CD4-positive, alpha-beta T cell (primary cell): Measurements from ENCODE around the gene TSPAN32. TPM values are rescaled to one million over a fixed set of nuclear protein-coding genes. Genes with fewer than 3 reads are reported as not detected.

Experiments used
- ATAC-seq: fragments of 200-7000 bp; cut with Tn5 transposase; one replicate; pipeline ENCODE4 v1.10.0; 2022; ENCODE audit warnings: mild to moderate bottlenecking; ENCODE audit not compliant: poor library complexity
- CTCF ChIA-PET: fragments of 350-600 bp; sonication (Branson Sonifier 250); formaldehyde crosslinking; loops from one replicate; lab custom pipeline; 2021; ENCODE audit warnings: antibody characterized with exemption, inconsistent platforms; lab: Charles Lee
- POLR2A ChIA-PET: fragments of 350-600 bp; sonication (Branson Sonifier 250); formaldehyde crosslinking; loops from one replicate; lab custom pipeline; 2021; ENCODE audit warnings: antibody characterized with exemption, inconsistent platforms; lab: Charles Lee
- DNase-seq, 14 experiments: peaks; one replicate each; pipeline ENCODE4 v3.0.0-alpha.2; 2013 to 2020; ENCODE audit warnings: mixed read lengths in 2 of 14
- H3K27ac ChIP-seq, 2 donors: one replicate each; pipeline versions ENCODE4 v1.5.1 to v1.7.0; 2013; ENCODE audit warnings: low read length in 2 of 2, low read depth in 1 of 2, mild to moderate bottlenecking in 1 of 2
- H3K27me3 ChIP-seq, 2 experiments: 1 replicate in 1 of 2; 2 replicates in 1 of 2; pipeline versions ENCODE4 v1.6.1 to v1.7.0; 2013; ENCODE audit warnings: low read length in 2 of 2, control low read depth in 1 of 2, mild to moderate bottlenecking in 1 of 2, moderate library complexity in 1 of 2; ENCODE audit not compliant: insufficient read depth in 2 of 2, control insufficient read depth in 1 of 2
- H3K36me3 ChIP-seq: one replicate; pipeline ENCODE4 v1.6.1; 2013; ENCODE audit warnings: low read length, control low read depth; ENCODE audit not compliant: insufficient read depth
- H3K4me1 ChIP-seq: one replicate; pipeline ENCODE4 v1.6.1; 2013; ENCODE audit warnings: low read length, control low read depth; ENCODE audit not compliant: insufficient read depth
- H3K4me3 ChIP-seq: one replicate; pipeline ENCODE4 v1.5.1; 2013; ENCODE audit warnings: mild to moderate bottlenecking, low read length, moderate library complexity
- H3K9me3 ChIP-seq, 2 experiments: 1 replicate in 1 of 2; 2 replicates in 1 of 2; pipeline versions ENCODE4 v1.6.1 to v1.7.0; 2013; ENCODE audit warnings: low read length in 2 of 2, mild to moderate bottlenecking in 2 of 2, control low read depth in 1 of 2, moderate library complexity in 1 of 2; ENCODE audit not compliant: control insufficient read depth in 1 of 2, insufficient read depth in 1 of 2
- H3K27ac Mint-ChIP-seq: one replicate; pipeline ENCODE4 v1.8.0; 2020; ENCODE audit warnings: mixed read lengths
- H3K27me3 Mint-ChIP-seq: one replicate; pipeline ENCODE4 v1.8.0; 2021; ENCODE audit warnings: mixed read lengths
- H3K36me3 Mint-ChIP-seq: one replicate; pipeline ENCODE4 v1.8.0; 2021; ENCODE audit warnings: low read depth, mixed read lengths
- H3K4me1 Mint-ChIP-seq: one replicate; pipeline ENCODE4 v1.8.0; 2021; ENCODE audit warnings: low read depth, mixed read lengths
- H3K4me3 Mint-ChIP-seq: one replicate; pipeline ENCODE4 v1.8.0; 2020; ENCODE audit warnings: mild to moderate bottlenecking, mixed read lengths
- H3K9me3 Mint-ChIP-seq: one replicate; pipeline ENCODE4 v1.8.0; 2020; ENCODE audit warnings: mixed read lengths
- CTCF ChIP-seq: fragments of 200-600 bp; IDR thresholded peaks from one replicate; pipeline ENCODE4 v1.8.0; 2022; ENCODE audit warnings: antibody characterized with exemption, mild to moderate bottlenecking
- intact Hi-C, 2 experiments: fragments of 100-400 bp; cut with DNase I in 1 of 2; cut with micrococcal nuclease in 1 of 2; formaldehyde crosslinking; loops; one replicate each; pipeline versions ENCODE4 v1.15.1 to v1.9.0; 2023 to 2025; cut with DNase I, micrococcal nuclease
- total RNA-seq, 174 experiments: library from RNA in 2 of 174; stranded (reverse) in 2 of 174; gene quantifications; one replicate each; pipeline ENCODE4 v1.2.3 and lab custom pipeline; 2021 to 2026

TSPAN32 gene
- total RNA-seq, 2 experiments from 2014 or later, result 81.8 TPM

DNA sequence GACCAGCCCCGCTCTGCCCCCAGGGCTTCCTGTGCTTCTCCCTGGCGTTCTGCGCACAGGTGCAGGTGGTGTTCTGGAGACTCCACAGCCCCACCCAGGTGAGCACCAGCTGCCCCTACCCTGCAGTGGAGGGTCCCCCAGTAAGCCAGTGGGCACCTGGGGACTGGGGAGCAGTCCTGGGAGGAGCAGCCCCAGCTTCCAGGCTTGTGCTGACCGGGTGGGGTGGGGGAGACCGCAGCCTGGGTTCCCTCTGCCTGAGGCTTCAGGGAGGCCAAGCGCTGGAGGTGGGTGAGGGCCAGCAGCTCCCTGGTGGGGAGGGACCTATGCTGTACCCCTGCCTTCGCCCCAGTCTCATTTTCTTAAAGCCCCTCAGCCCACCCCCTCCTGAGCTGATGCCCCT is 6.9 kb downstream of the TSPAN32 start:
- intact Hi-C loops, result loop anchor here in 1 of 2 experiments (10.0 kb wide), 1 partner anchor 104 kb away; no protein-coding TSS in a partner anchor
- POLR2A ChIA-PET, result no interaction called here

GRCh38 chr11:2309251-2310072 is 7.6 kb downstream of the TSPAN32 start:
- peaks cover 58% of the 10 kb centered on the region for H3K4me1 ChIP-seq
- intact Hi-C loops, result loop anchor here in 1 of 2 experiments (10.0 kb wide), 1 partner anchor 105 kb away; no protein-coding TSS in a partner anchor

More for the DNA sequence above, 6.9 kb downstream of the TSPAN32 start:
- no peaks in the 10 kb centered on the region for H3K9me3 ChIP-seq
- Mint-ChIP-seq H3K4me3 (no peak overlapping the region), H3K27ac (no peak overlapping the region), H3K4me1 (peaks cover 33% of the 10 kb centered on the region), H3K9me3 (no peaks in the 10 kb centered on the region), H3K27me3 (no peaks in the 10 kb centered on the region), H3K36me3 (peaks cover 4% of the 10 kb centered on the region)
- no peak overlapping the region for H3K27ac ChIP-seq
- H3K4me3 ChIP-seq, result no peak overlapping the region
- TF ChIP-seq CTCF, result no peak
- peaks cover 58% of the 10 kb centered on the region for H3K4me1 ChIP-seq
- no peaks in the 10 kb centered on the region for H3K27me3 ChIP-seq
- CTCF ChIA-PET, result no interaction called here
- H3K36me3 ChIP-seq, result peaks cover 12% of the 10 kb centered on the region
- DNase-seq (no peak), ATAC-seq (no peak)

More at GRCh38 chr11:2309251-2310072, 7.6 kb downstream of the TSPAN32 start:
- peaks cover 4% of the 10 kb centered on the region for H3K36me3 Mint-ChIP-seq
- CTCF ChIA-PET, result interaction anchor here (1.0 kb wide), 1 partner anchor 110 kb away, joined by 3 read pairs; no protein-coding TSS in a partner anchor
- H3K4me3 Mint-ChIP-seq, result no peak overlapping the region
- H3K4me1 Mint-ChIP-seq, result peaks cover 27% of the 10 kb centered on the region
- DNase-seq (no peak), ATAC-seq (no peak)
- Histone ChIP-seq H3K36me3 (peaks cover 8% of the 10 kb centered on the region), H3K27ac (peak overlapping the region in 1 of 2 donors; percentile 17), H3K27me3 (no peaks in the 10 kb centered on the region), H3K9me3 (no peaks in the 10 kb centered on the region), H3K4me3 (no peak overlapping the region)
- POLR2A ChIA-PET, result interaction anchor here (0.7 kb wide), 1 partner anchor 591 kb away, joined by 3 read pairs; no protein-coding TSS in a partner anchor
- no peak overlapping the region for H3K27ac Mint-ChIP-seq
- no peaks in the 10 kb centered on the region for H3K9me3 Mint-ChIP-seq
- no peak for TF ChIP-seq CTCF
- no peaks in the 10 kb centered on the region for H3K27me3 Mint-ChIP-seq
